H1 (cell line): ENCODE results near the gene CFAP210. TPM values are rescaled to one million over a fixed set of nuclear protein-coding genes. Genes with fewer than 3 reads are reported as not detected.

Source experiments
- CHD2 ChIP-seq: IDR thresholded peaks from 2 replicates; pipeline ENCODE4 v1.6.1; 2012; ENCODE audit warnings: low read length, improper control_type of control experiment
- POU5F1 ChIP-seq: IDR thresholded peaks from 2 replicates; pipeline ENCODE4 v1.6.1; 2011; ENCODE audit warnings: low read depth, mild to moderate bottlenecking, low read length, moderate library complexity
- polyA plus RNA-seq, 7 experiments: library from polyadenylated mRNA; depleted of rRNA in 3 of 7; stranded (reverse) in 5 of 7; unstranded in 2 of 7; fragments of >200 nt in 5 of 7; fragments of 200-250 nt in 2 of 7; gene quantifications; 1 replicate in 5 of 7; 2 replicates in 1 of 7; 4 replicates in 1 of 7; pipeline versions ENCODE4 v1.2.1 to v1.2.3, GENCODE V29; 2011 to 2013; ENCODE audit warnings: missing spikeins in 2 of 7, mixed read lengths in 2 of 7
- total RNA-seq: library from RNA; stranded (reverse); fragmentation: NEBNext Ultra II Directional; extraction: Animal tissue kit (Norgen Biotek cat#: 25700); gene quantifications from 2 replicates; pipeline ENCODE4 v1.2.1, GENCODE V29; 2021

The CFAP210 gene
- total and polyA plus RNA-seq, 2 of the 8 experiments (the other 6 are each of a cell fraction or from before 2014, with no cell fraction given), result 0.06 to 0.37 TPM

GRCh38 chr2:169693360-169693759, 845 bp downstream of the CFAP210 start (continued):
- TF ChIP-seq CHD2 (no peak), POU5F1 (no peak)
- TF ChIP-seq, all 59 proteins: peak for 0
